Endothelial cell of umbilical vein (primary cell): Measurements from ENCODE around the gene APLP2. TPM values are rescaled to one million over a fixed set of nuclear protein-coding genes. Genes with fewer than 3 reads are reported as not detected.

Experiments
- BruUV-seq: library from RNA; stranded (reverse); fragments of 400-500 nt; replicated peaks from 2 replicates; lab custom pipeline; 2021; lab: Mats Ljungman, UMichigan
- CTCF ChIA-PET: fragments of 300-600, 350-600 bp; sonication (Branson Sonifier 250); formaldehyde crosslinking; loops from one replicate; lab custom pipeline; 2021; ENCODE audit warnings: antibody characterized with exemption, inconsistent platforms; lab: Charles Lee
- POLR2A ChIA-PET: fragments of 300-600, 350-600 bp; sonication (Branson Sonifier 250); formaldehyde crosslinking; loops from one replicate; lab custom pipeline; 2021; ENCODE audit warnings: antibody characterized with exemption, inconsistent platforms; lab: Charles Lee
- DNase-seq: peaks from one replicate; pipeline ENCODE4 v3.0.0-alpha.2; 2011; ENCODE audit warnings: low read depth, low spot score
- FAIRE-seq: peaks from 2 replicates; lab custom pipeline; 2011; peaks lifted over from hg19 to GRCh38; lab: Jason Lieb, UNC
- H2AFZ ChIP-seq: 2 replicates; pipeline ENCODE4 v1.6.0; 2012; ENCODE audit warnings: low read depth, low read length, control low read depth, inconsistent platforms
- H3K27ac ChIP-seq: 2 replicates; pipeline ENCODE4 v1.5.1; 2011; ENCODE audit warnings: low read depth, mild to moderate bottlenecking, control low read depth, low read length, moderate library complexity; ENCODE audit not compliant: insufficient read depth
- H3K27me3 ChIP-seq, 2 experiments: 2 replicates each; pipeline versions ENCODE4 v1.6.0 to v1.6.1; 2011; ENCODE audit warnings: low read length in 2 of 2, mixed read lengths in 1 of 2; ENCODE audit not compliant: control insufficient read depth in 2 of 2, insufficient read depth in 2 of 2
- H3K36me3 ChIP-seq, 2 experiments: 2 replicates in 1 of 2; 3 replicates in 1 of 2; pipeline ENCODE4 v1.5.1; 2011; ENCODE audit warnings: low read length in 2 of 2, mild to moderate bottlenecking in 1 of 2, moderate library complexity in 1 of 2; ENCODE audit not compliant: control insufficient read depth in 2 of 2, insufficient read depth in 2 of 2; ENCODE audit errors: extremely low read depth in 1 of 2
- H3K4me1 ChIP-seq: 3 replicates; pipeline ENCODE4 v1.5.1; 2011; ENCODE audit warnings: mild to moderate bottlenecking, low read length; ENCODE audit not compliant: control insufficient read depth, insufficient read depth; ENCODE audit errors: extremely low read depth
- H3K4me2 ChIP-seq: 2 replicates; pipeline ENCODE4 v1.6.1; 2011; ENCODE audit warnings: low read length, control low read depth, mixed read lengths; ENCODE audit not compliant: insufficient read depth
- H3K4me3 ChIP-seq, 3 experiments: fragments of 200-600 bp in 1 of 3; sonication (generic), shearing (Covaris generic) in 1 of 3; replicated peaks in 1 of 3; 2 replicates each; pipeline ENCODE4 v1.5.1; 2011 to 2016; ENCODE audit warnings: control low read depth in 3 of 3, low read length in 3 of 3, mild to moderate bottlenecking in 2 of 3, inconsistent platforms in 1 of 3, low read depth in 1 of 3, moderate library complexity in 1 of 3; ENCODE audit not compliant: insufficient read depth in 1 of 3
- H3K79me2 ChIP-seq: 2 replicates; pipeline ENCODE4 v1.6.0; 2012; ENCODE audit warnings: low read length, inconsistent platforms; ENCODE audit not compliant: control insufficient read depth, insufficient read depth
- H3K9ac ChIP-seq: replicated peaks from 2 replicates; pipeline ENCODE3; 2011; ENCODE audit warnings: low read length, control low read depth; ENCODE audit not compliant: insufficient read depth; ENCODE audit errors: extremely low read depth
- H3K9me1 ChIP-seq: replicated peaks from 3 replicates; pipeline ENCODE4 v1.6.0; 2011; ENCODE audit warnings: mild to moderate bottlenecking, low read length; ENCODE audit not compliant: control insufficient read depth, insufficient read depth; ENCODE audit errors: extremely low read depth
- H3K9me3 ChIP-seq: replicated peaks from 2 replicates; pipeline ENCODE4 v1.5.1; 2012; ENCODE audit warnings: low read length, inconsistent platforms; ENCODE audit not compliant: control insufficient read depth, insufficient read depth
- H4K20me1 ChIP-seq: replicated peaks from 2 replicates; pipeline ENCODE3; 2011; ENCODE audit warnings: mild to moderate bottlenecking, low read length; ENCODE audit not compliant: control insufficient read depth, insufficient read depth; ENCODE audit errors: extremely low read depth
- CTCF ChIP-seq, 2 donors: IDR thresholded peaks; 1 replicate in 1 of 2; 2 replicates in 1 of 2; pipeline ENCODE4 v1.5.1; 2011; ENCODE audit warnings: low read length in 2 of 2, mild to moderate bottlenecking in 2 of 2, moderate library complexity in 2 of 2, control low read depth in 1 of 2, inconsistent platforms in 1 of 2, low read depth in 1 of 2; ENCODE audit not compliant: insufficient read depth in 1 of 2; ENCODE audit errors: extremely low read depth in 1 of 2
- EZH2 ChIP-seq: IDR thresholded peaks from 2 replicates; pipeline ENCODE4 v1.6.1; 2012; ENCODE audit warnings: borderline replicate concordance, low read depth, mild to moderate bottlenecking, moderate library complexity, low read length, inconsistent platforms; ENCODE audit not compliant: severe bottlenecking
- FOS ChIP-seq: IDR thresholded peaks from 2 replicates; pipeline ENCODE4 v1.6.1; 2011; ENCODE audit warnings: mild to moderate bottlenecking, low read length, moderate library complexity, borderline replicate concordance; ENCODE audit not compliant: insufficient read depth
- GATA2 ChIP-seq: IDR thresholded peaks from 2 replicates; pipeline ENCODE4 v1.7.0; 2011; ENCODE audit warnings: low read depth, mild to moderate bottlenecking, moderate library complexity, mixed read lengths, low read length; ENCODE audit not compliant: insufficient read length, insufficient read depth
- JUN ChIP-seq: IDR thresholded peaks from 2 replicates; pipeline ENCODE4 v1.6.1; 2011; ENCODE audit warnings: borderline replicate concordance, low read depth; ENCODE audit not compliant: insufficient read length, insufficient read depth
- MAX ChIP-seq: IDR thresholded peaks from 2 replicates; pipeline ENCODE4 v1.6.1; 2011; ENCODE audit not compliant: insufficient read depth, insufficient read length
- MYC ChIP-seq: IDR thresholded peaks from one replicate; pipeline ENCODE4 v1.6.1; 2011; ENCODE audit warnings: mild to moderate bottlenecking, low read depth, low read length
- POLR2A ChIP-seq: IDR thresholded peaks from 2 replicates; pipeline ENCODE4 v1.6.1; 2012; ENCODE audit warnings: low read depth, mild to moderate bottlenecking, control low read depth, low read length
- POLR2AphosphoS5 ChIP-seq: IDR thresholded peaks from 2 replicates; pipeline ENCODE4 v1.6.1; 2012; ENCODE audit warnings: low read depth, mild to moderate bottlenecking, control low read depth, low read length, moderate library complexity; ENCODE audit not compliant: insufficient read depth
- dilution Hi-C: fragments of 300-500 bp; cut with MboI; formaldehyde crosslinking; loops from one replicate; pipeline ENCODE4 v1.15.0; 2019; ENCODE audit warnings: low sequenced_read_pairs; ENCODE audit not compliant: extremely low pct_ligation_motif_present
- intact Hi-C: fragments of 100-400 bp; cut with micrococcal nuclease; formaldehyde crosslinking; loops from one replicate; pipeline ENCODE4 v1.10.0; 2022
- polyA plus RNA-seq, 4 experiments: library from polyadenylated mRNA; depleted of rRNA in 3 of 4; stranded (reverse) in 3 of 4; unstranded in 1 of 4; fragments of >200 nt; gene quantifications; 2 replicates each; pipeline versions ENCODE4 v1.2.1 to v1.2.3, GENCODE V29; 2011 to 2012; ENCODE audit warnings: missing spikeins in 1 of 4
- total RNA-seq: library from RNA; stranded (reverse); gene quantifications from 2 replicates; pipeline ENCODE4 v1.2.3, GENCODE V29; 2021

APLP2 gene
- total and polyA plus RNA-seq, 2 donors (not counting 3 experiments of a cell fraction or from before 2014, with no cell fraction given) = 493 to 543 TPM

GRCh38 chr11:130086669-130087068 is 17.0 kb downstream of the APLP2 start:
- BruUV-seq = no TSS peak
- H3K9me3 ChIP-seq = no peaks in the 10 kb centered on the region
- FAIRE-seq = no peak
- H3K9ac ChIP-seq = no peak overlapping the region
- no peaks in the 10 kb centered on the region for H3K36me3 ChIP-seq
- H3K4me3 ChIP-seq = no peak overlapping the region
- no peak overlapping the region for H2AFZ ChIP-seq
- H3K27me3 ChIP-seq = no peaks in the 10 kb centered on the region
- ChIA-PET POLR2A (no interaction called here), CTCF (interaction anchor here (0.9 to 2.4 kb wide), 7 partner anchors 9 to 136 kb away, joined by 3 to 13 read pairs (median 5); no protein-coding TSS in a partner anchor)
- H3K4me2 ChIP-seq = peak overlapping the region; percentile 21
- H4K20me1 ChIP-seq = peaks cover 9% of the 10 kb centered on the region
- H3K4me1 ChIP-seq = peaks cover 27% of the 10 kb centered on the region
- intact Hi-C loops (no loop called here), dilution Hi-C loops (no loop called here)
- DNase-seq = no peak
- peaks cover 82% of the 10 kb centered on the region for H3K79me2 ChIP-seq
- H3K9me1 ChIP-seq = peaks cover under 1% of the 10 kb centered on the region
- TF ChIP-seq FOS = no peak
- TF ChIP-seq GATA2 = no peak
- no peak for TF ChIP-seq POLR2A
- TF ChIP-seq POLR2AphosphoS5 = no peak
- TF ChIP-seq CTCF (IDR thresholded peaks at IDR 0.05; ENCODE audit: extremely low read depth in 1 of 2, insufficient read depth in 1 of 2, low read depth in 1 of 2, low read length in 2 of 2) = no peak
- no peak for TF ChIP-seq EZH2
- no peak for TF ChIP-seq MYC
- no peak for TF ChIP-seq MAX
- no peak for TF ChIP-seq JUN
- H3K27ac ChIP-seq = no peak overlapping the region
